ENCODE data around the gene SANBR.
"Not testable (repeated sequence)": the region's sequence is repeated elsewhere in the genome, so short reads cannot be mapped to it uniquely, and the experiment has no call there.

SANBR gene

DNA sequence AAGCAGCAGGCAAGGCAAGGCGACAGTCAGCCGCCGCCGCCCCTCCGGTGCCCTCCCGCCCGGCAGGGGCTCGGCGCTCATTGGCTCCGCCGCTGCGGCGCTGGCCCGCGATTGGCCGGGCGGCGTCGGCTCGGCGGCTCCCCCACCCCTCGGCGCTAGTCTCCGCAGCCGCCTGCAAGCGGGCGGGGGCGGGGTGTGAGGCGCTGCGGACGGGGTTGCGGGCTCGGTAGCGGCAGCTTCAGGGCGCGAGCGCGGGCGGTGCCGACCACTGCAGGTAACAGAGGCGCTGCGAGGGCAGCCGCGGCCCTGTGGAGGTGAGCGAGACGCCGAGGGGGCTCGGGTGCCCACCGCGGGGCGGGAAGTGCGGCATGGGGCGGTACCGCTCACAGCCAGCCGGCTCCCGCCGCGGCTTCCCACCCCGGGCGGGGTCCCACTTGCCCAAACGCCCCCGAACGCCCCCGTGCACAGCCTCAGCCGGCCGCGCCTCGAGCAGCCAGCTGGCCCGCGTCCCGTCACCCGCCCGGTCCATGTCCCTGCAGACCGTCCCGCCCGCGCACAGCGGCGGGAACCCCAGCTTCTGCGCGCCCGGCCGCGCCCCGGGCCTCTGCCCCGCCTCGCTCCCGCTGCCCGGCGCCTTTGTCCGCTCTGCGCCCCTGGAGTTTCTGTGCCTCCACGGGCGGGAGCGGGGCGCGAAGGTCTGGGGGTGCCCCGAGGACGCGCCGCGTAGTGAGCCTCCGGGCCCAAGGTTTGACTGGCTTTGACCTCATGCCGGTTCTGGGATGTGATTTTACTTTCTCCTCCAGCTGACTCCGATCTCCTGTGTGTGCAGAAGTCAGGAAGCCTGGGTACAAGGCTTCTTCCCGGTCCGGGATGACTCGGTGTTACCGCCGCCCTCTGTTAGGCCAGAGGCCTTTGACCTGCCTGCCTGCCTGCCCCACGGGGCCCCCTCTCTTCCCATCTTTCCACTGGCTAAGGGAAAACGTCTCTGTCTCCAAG is at the start of gene SANBR:
TSS of gene SANBR (plus strand) at position 158 of the 996 bp plus-strand sequence. CDS start 4,480 bp downstream, outside the sequence.
- peak; percentile 67 to 90 for DNase-seq

DNA sequence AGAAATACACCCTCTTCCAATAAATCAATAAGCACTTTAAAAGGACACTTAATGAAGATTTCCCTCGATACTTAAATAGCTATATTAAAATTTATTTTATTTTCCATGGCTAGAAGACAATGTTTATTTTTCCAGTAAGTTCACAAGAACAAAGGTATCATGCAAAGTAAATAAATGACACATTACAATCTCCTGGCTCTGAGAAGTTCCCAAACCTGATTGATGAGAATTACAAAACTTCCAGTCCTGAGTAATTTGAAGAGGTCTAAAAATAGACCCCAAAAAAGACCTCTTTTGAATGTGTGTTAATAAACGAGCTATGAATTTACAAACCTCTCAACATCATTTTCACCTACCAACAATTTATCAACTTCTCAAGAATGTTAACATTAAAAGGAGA is 49.7 kb upstream of the SANBR start:
- no peak for DNase-seq

DNA sequence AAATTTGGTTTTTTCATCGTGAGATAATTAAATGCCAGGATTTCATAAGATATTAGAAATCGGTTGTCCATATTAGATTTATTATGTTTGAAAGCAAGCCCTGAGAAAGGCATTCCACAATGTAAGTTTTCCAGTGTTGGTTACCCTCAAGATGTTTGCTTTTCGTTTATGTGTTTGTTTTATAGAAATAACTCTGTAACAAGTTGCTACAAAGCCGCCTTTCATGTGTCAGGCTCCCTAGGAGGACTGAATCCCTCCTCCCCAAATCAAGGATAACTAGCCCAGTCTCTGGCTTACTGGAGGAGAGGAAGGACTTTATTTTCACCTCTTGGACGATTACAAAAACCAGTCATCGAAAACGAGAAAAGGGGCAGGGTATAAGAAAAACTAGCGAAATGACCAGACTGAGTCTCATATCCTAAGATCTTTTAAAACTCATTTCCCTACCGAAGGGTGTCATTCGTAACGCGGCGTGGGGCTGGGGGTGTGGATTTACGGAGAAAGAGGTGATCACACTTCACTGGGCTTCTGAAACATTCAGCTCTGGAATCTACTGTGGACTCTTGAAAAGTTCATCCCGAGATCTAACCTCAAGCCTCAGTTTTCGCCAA is 49.2 kb upstream of the SANBR start:
- DNase-seq, result no peak

DNA sequence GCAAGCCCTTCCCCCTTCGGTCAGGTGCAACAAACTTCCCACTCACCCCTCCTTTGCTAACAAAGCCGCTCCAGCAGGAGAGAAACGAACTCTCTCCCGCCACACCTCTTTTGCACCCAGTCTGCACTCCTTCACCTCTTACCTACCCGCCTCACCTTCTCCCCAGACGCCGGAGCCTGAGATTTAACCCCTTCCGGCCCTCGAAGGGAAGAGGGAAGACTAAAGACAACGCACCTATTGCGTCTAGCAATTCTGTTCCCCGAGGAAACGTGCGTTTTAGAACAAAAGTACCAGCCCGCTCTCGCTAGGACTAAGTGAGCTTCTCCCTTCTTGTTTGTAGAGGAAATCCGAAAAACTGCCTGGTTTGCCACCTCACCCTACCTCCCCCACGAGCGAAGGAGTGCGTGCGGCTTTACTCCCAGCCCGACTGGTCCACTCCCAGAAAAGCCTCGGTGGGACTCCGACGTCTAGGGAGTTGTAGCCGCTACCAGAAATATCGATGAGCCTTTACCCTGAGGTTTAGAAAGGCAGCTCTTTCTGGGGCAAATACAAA is 48.6 kb upstream of the SANBR start:
- DNase-seq, result peak; percentile 79 to 83

DNA sequence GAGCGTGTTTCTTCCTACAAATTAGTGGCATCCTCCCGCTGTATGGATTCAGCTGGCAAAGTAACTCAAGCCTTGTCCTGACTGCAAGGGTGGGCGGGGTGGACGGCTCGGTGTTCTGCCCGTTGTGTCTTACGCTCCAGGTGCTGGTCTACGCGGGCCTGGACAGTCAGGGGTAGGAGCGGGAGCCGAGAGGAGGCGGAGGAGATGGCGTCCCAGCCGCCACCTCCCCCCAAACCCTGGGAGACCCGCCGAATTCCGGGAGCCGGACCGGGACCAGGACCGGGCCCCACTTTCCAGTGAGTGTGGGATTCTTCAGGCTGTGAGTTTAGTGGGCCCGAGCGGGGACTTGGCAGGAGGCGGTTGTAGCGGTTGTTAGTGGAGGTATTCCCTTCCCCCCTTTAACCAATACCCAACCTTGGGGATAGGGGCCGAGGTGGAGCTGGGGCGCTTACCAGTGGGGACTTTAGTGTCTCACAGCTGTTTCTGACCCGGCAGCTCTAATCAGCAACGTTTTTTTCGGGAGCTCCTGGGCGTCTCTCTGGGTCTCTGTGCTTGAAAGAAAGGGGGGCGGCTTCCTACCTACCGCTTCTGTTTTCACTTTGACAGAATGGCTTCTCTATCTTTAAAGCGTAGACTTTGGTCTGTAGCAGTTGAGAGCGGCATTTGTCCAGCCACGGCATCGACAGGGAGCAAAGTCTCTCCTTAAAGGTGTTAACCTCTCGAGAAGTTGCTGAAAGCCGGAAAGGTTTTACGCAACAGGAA is 47.9 kb upstream of the SANBR start, which contains the start of the genes PEX13 and PUS10:
TSS of gene PEX13 (plus strand) at position 165 of the 762 bp plus-strand sequence. CDS start at position 205, 40 bp downstream.
TSS of gene PUS10 (minus strand) at position 700 of the 762 bp plus-strand sequence. CDS start 6,365 bp downstream, outside the sequence.
- DNase-seq, result peak; percentile 72 to 78

DNA sequence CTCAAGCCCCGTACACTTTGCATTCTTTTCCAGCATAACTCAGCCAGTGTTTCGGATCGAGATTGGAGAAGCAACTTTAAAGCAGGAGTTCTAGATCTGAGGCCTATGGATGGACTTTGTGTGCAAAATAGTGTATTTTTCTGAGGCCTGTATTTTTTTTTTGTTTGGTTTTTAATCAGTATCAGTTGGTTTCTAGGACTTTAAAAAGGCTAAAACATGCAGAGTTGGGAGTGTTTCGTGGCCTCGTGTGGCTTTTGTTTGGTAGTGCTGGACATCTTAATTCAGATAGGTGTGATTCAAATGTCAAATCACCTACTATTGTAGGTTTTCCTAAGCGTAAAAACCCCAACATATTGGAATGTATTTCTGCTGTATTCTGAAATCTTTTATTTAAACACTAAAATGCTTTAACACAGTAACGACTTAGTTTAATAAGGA is 47.3 kb upstream of the SANBR start:
- DNase-seq, result no peak

DNA sequence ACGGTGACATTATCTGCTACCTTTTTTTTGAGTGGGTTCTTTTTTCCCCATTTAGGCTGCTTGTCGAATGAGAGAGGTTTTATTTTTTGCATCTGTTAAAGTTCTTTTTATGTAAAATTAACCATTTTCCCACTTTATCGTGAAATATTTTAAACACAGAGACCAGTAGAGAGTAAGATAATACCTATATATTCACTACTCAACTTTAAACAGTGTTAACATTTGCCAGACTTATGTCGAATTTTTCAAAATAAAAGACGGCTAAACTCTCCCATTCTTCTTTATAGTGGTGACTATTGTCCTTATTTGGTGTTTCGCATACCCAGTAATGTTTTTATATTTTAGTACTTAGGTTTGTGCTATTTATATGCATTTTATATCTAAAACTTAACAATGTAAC is 46.9 kb upstream of the SANBR start:
- no peak for DNase-seq

DNA sequence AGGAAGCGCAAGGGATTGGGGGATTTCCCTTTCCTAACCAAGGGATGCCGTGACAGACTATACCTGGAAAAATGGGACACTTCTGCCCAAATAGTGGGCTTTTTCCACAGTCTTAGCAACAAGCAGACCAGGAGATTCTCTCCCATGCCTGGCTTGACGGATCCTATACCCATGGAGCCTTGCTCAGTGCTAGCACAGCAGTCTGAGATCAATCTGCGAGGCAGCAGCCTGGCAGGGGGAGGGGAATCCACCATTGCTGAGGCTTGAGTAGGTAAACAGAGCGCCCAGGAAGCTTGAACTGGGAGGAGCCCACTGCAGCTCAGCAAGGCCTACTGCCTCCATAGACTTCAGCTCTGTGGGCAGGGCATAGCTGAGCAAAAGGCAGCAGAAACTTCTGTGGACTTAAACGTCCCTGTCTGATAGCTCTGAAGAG is 44.4 kb upstream of the SANBR start:
- no peak for DNase-seq

DNA sequence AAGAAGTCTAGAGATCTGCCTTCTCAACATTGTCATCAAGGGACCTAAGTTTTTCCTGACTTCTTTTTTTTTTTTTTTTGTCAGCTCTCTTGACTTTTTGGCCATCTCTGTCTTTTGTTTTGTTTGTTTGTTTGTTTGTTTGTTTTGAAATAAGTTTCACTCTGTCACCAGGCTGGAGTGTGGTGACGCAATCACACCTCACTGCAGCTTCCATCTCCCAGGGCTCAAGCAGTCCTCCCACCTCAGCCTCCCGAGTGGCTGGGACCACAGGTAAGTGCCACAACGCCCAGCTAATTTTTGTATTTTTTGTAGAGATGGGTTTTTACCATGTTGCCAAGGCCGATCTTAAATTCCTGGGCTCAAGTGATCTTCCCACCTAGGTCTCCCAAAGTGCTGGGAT is 42.0 kb upstream of the SANBR start:
- DNase-seq, result no peak

DNA sequence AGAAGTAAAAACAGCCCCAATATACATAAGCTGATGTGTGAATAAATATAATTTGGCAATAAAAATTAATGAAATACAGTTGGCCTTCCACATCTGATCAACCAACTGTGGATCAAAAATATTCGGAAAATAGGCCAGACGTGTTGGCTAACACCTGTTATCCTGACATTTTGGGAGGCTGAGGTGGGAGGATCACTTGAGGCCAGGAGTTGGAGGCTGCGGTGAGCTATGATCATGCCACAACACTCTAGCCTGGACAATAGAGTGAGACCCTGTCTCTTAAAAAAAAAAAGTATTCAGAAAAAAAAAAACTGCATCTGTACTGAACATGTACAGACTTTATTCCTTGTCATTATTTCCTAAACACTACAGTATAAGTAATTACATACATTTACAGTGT is 36.1 kb upstream of the SANBR start:
- no peak for DNase-seq

DNA sequence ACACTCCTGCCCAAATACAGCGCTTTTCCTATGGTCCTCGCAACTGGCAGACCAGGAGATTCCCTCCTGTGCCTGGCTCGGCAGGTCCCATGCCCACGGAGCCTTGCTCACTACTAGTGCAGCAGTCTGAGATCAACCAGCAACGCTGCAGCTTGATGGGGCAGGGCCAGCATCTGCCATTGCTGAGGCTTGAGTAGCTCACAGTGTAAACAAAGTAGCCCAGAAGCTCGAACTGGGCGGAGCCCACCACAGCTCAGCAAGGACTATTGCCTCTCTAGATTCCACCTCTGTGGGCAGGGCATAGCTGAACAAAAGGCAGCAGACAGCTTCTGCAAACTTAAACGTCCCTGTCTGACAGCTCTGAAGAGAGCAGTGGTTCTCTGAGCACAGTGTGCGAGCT is 31.1 kb upstream of the SANBR start:
- not testable (repeated sequence) for DNase-seq

DNA sequence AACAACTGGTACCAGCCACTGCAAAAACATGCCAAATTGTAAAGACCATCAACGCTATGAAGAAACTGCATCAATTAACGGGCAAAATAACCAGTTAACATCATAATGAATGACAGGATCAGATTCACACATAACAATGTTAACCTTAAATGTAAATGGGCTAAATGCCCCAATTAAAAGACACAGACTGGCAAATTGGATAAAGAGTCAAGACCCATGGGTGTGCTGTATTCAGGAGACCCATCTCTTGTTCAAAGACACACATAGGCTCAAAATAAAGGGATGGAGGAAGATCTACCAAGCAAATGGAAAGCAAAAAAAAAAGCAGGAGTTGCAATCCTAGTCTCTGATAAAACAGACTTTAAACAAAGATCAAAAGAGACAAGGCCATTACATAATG is 29.0 kb upstream of the SANBR start:
- not testable (repeated sequence) for DNase-seq

DNA sequence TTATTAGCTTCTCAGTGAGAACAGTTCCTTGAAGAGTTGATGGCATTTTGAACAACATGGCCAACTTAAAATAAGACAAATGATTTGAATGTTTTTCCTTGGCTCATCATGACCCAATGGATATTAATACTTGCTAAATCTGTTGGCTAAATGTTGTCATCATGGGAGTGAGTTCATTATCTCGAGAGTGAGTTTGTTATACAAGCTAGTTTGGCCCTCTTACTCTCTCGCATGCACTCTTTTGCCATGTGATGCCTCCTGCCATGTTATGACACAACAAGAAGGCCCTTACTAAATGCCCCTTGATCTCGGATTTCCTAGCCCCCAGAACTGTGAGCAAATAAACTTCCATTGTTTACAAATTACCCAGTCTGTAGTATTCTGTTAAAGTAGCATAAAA is 22.9 kb upstream of the SANBR start:
- no peak for DNase-seq

DNA sequence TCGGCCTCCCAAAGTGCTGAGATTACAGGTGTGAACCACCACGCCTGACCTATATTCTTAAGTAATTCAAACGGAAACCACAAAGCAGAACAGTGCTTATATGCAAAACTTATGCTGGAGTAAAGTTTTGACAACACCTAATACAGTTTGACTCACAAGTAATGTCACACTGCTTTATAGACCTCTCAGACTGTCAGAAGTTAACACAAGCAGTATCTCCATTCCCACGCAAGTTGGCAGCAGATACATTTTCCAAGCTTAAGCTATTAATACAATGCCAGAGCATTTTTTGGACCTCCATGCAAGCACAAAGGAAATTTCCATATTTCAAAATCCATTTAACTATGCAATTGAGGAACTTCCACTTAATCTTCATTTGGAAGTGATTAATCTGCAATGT is 21.0 kb upstream of the SANBR start:
- DNase-seq, result no peak

DNA sequence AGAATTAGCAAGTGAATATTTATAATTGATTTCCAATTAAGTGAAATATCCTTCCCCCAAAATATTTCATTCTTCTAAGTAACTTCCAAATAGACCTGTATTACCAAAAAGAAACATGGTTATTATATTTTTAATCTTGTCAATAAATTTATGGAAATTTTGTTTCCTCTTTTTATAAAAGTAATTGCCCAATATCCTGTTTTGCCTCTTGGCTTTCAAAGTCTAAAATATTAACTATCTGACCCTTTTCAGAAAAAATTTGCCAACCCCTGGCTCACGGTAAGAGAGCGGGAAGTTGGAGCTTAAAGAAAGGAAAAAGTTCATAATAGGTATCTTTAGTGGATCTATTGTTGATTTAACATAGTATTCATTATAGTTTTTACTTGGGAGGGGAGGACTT is 20.4 kb upstream of the SANBR start:
- DNase-seq, result no peak

DNA sequence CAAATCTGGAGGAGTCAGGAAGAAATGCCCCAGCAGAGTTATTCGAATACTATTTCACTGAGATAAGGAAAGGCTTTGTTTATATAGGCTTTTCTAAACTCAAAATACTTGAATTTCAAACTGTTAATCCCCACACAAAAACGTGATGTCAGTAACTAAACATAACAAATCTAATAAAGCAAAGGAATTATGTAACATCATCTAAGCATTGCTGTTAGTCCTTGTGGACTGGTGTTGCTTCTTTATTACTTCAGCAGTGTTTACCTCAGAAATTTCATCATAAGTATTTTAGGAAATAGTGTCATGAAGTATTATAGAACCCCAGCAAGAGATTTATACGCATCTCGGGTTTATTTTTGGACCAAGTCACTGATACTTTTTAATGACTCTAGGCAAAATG is 19.7 kb upstream of the SANBR start:
- no peak for DNase-seq

DNA sequence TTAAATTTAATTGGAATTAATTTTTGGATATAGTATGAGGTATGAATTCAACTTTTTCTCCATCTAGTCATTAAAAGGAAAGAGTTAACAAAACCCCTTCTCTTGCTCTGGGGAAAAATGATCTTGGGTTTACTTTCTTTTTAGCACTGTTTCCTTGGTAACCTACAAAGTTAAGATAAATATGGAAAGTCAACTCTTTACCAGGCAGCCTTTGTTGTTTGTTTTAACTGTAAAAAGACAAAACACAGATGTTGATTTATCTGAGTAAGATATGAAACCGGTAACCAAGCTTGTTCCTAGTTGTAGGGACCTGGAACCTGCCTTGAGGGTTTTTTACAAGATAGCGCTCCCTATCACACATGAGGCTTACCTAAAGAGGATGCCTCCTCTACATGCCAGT is 10.1 kb upstream of the SANBR start:
- no peak for DNase-seq

DNA sequence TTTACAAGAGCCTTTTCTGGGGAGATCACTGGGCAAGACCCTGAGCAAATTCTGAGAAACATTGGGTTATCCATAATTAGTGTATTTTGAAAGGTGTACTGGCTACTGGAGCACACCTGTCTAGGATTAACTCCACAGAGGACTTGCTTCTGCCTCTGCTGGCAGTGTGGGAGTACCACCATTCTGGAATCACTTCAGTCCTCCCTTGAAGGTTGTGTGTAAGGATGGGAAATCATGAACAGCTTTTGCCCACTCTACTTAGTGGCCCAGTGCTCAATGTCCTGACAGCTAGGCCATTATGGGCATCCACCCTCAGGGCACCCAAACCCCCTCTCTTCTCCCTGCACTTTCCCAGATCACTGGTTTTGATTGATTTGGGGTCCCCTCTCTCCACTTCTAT is 8.1 kb upstream of the SANBR start:
- no peak for DNase-seq

DNA sequence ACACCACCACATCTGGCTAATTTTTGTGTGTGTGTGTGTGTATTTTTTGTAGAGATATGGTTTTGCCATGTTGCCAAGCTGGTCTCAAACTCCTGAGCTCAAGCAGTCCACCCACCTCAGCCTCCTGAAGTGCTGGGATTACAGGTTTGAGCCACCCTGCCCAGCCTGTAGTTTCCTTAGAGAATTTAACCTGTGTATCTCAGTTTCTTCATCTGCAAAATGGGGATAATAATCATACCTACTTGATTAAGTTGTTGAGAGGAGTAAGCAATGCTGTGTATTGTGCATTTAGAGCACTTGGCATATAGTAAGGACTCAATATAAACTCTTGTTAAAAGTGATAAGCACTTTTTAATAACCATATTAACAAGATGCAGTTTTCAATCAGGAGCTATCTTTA is 6.3 kb upstream of the SANBR start:
- DNase-seq, result no peak

DNA sequence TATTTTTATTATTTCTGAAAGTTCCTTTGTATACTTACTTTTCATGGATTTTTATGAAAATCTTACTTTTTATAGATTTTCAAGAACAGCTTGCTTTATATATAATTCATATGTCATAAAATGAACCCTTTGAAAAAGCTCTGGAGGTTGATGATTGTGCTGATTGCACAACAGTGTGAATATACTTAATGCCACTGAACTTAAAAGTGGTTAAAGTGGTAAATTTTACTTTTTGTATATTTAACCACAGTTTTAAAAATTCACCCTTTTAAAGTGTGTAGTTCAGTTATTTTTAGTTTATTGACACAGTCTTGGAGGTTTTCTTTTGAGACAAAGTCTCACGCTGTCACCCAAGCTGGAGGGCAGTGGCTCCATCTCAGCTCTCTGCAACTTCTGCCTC is 8.4 kb downstream of the SANBR start:
- DNase-seq, result no peak

DNA sequence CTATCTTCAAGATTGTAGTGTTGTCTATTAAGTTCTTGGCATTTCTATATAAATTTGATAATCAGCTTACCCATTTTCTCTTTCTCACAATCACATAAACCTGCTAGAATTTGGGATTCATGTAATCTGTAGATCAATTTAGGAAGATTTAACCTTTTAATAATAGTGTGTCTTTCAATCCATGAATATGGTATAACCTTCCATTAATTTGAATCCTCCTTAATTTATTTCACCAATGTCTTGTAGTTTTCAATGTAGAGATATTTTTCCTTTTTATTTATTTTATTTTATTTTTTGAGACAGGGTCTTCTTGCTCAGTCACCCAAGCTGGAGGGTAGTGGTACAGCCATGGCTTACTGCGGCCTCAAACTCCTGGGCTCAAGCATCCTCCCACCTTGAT is 20.2 kb downstream of the SANBR start:
- no peak for DNase-seq

DNA sequence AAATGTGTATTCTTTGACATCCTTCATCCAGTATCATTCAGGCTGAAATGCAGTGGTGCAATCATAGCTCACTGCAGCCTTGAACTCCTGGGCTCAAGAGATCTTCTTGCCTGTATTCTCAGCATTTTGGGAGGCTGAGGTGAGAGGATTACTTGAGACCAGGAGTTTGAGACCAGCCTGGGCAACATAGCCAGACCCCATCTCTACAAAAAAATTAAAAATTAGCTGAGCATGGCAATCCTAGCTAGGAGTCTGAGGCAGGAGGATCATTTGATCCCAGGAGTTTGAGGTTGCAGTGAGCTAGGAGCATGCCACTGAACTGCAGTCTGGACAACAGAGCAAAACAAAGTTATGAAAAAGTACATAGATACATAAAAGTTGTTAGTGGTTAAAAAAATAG is 24.1 kb downstream of the SANBR start:
- DNase-seq, result no peak

DNA sequence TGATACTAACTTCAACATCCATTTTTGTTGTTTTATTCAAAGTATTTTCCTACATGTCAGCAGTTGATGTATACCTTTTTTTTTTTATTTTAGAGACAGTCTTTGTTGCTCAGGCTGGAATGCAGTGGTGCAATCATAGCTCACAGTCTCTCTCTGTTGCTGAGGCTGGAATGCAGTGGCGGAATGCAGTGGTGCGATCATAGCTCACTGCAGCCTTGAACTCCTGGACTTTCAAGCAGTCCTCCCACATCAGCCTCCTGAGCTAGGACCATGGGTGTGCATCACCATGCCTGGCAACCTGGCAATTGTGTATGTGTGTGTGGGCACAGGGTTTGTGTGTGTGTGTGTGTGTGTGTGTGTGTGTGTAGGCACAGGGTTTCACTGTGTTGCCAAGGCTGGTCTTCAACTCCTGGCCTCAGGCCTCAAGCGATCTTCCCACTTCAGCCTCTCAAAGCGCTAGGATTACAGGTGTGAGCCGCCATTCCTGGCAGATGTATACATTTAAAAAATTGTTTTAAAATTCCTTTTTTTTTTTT is 24.8 kb downstream of the SANBR start:
- DNase-seq, result no peak

Measured in NCI-H446 (cell line).